Astrocyte of the spinal cord (primary cell): ENCODE measurements around the gene TMEM258.

Experiments
- DNase-seq: peaks from one replicate; pipeline ENCODE4 v3.0.0; 2011; ENCODE audit warnings: low read depth, low spot score
- H3K4me3 ChIP-seq: 2 replicates; pipeline ENCODE4 v1.5.1; 2011; ENCODE audit warnings: low read depth, mild to moderate bottlenecking, low read length, moderate library complexity
- CTCF ChIP-seq: IDR thresholded peaks from 2 replicates; pipeline ENCODE4 v1.5.1; 2012; ENCODE audit warnings: low read depth, mild to moderate bottlenecking, low read length, inconsistent platforms
- in situ Hi-C: cut with HindIII; loops from 2 replicates; pipeline ENCODE4 v1.10.0; 2017; ENCODE audit warnings: low sequenced_read_pairs

The TMEM258 gene

DNA sequence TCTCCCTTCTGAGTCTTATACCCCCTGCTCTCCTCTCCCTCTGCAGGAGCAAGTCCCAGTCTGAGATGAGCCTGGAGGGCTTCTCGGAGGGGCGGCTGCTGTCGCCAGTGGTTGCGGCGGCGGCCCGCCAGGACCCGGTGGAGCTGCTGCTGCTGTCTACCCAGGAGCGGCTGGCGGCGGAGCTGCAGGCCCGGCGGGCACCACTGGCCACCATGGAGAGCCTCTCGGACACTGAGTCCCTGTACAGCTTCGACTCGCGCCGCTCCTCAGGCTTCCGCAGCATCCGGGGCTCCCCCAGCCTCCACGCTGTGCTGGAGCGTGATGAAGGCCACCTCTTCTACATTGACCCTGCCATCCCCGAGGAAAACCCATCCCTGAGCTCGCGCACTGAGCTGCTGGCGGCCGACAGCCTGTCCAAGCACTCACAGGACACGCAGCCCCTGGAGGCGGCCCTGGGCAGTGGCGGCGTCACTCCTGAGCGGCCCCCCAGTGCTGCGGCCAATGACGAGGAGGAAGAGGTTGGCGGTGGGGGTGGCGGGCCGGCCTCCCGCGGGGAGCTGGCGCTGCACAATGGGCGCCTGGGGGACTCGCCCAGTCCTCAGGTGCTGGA, 48.8 kb downstream of the TMEM258 start:
- DNase-seq: no peak
- in situ Hi-C loops: no loop called here
- TF ChIP-seq CTCF: no peak

DNA sequence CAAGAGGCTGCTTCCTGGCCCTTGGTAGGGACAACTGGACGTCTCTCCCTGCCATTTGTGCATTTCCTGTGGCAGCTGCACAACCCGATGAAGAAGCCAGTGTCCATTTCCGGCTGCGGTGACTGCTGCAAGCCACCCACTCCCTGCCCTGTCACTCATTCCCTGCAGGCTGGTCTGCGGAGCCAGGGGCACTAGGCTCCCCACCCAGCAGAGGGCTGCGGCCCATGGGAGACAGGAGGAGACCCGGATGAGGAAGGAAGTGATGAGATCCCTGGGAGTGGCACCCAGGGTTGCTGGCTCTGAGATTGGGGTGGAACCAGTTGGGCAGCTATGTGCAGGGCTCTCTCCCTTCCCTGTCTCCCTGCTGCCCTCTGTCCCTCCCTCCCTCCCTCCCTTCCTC, 50.0 kb downstream of the TMEM258 start:
- in situ Hi-C loops: no loop called here
- H3K4me3 ChIP-seq: no peak overlapping the region
- no peak for DNase-seq
- TF ChIP-seq CTCF: no peak

More for the DNA sequence above, 48.8 kb downstream of the TMEM258 start:
- H3K4me3 ChIP-seq: no peak overlapping the region

- H3K4me3 ChIP-seq: no peak overlapping the region
- in situ Hi-C loops: no loop called here
These were observed 52.4 kb downstream of the TMEM258 start for GRCh38 chr11:61739966-61740365.

DNA sequence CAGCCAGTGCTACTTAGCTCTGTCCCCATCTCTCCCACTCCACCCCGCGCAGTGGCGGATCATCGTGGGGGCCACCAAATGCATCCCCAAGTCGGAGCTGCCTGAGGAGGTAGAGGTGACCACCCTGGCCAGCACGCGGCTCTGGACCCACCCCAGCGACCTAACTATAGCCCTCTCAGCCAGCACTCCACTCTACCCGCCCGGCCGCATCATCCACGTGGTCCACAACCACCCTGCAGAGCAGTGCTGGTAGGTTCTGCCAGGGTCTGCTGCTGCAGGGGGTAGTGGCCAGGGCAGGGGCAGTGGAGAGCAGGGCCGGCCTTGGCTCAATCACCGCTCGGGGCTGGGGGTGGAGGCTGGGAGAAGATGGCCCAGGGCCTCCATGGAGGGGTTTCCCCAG, 53.0 kb downstream of the TMEM258 start:
- no peak for TF ChIP-seq CTCF
- H3K4me3 ChIP-seq: no peak overlapping the region
- in situ Hi-C loops: no loop called here
- DNase-seq: no peak

More at GRCh38 chr11:61739966-61740365, 52.4 kb downstream of the TMEM258 start:
- no peak for DNase-seq
- TF ChIP-seq CTCF: no peak
